Hepatocyte (in vitro differentiated cells): ENCODE measurements around the gene SNX24. TPM values are rescaled to one million over a fixed set of nuclear protein-coding genes. Genes with fewer than 3 reads are reported as not detected.

Source experiments
- DNase-seq: peaks from one replicate; pipeline ENCODE4 v3.0.0-alpha.2; 2016; ENCODE audit warnings: low spot score
- H2AFZ ChIP-seq: fragments of 200-600 bp; sonication (generic); 2 replicates; pipeline ENCODE4 v1.6.0; 2016; ENCODE audit warnings: antibody characterized with exemption, mild to moderate bottlenecking
- H3K27ac ChIP-seq: fragments of 200-600 bp; sonication (generic); 2 replicates; pipeline ENCODE4 v1.5.1; 2016; ENCODE audit warnings: mild to moderate bottlenecking
- H3K27me3 ChIP-seq: fragments of 200-600 bp; sonication (generic); 2 replicates; pipeline ENCODE4 v1.6.1; 2016
- H3K36me3 ChIP-seq: fragments of 200-600 bp; sonication (generic); replicated peaks from 2 replicates; pipeline ENCODE4 v1.5.1; 2016; ENCODE audit warnings: low read depth; ENCODE audit not compliant: insufficient read depth
- H3K4me1 ChIP-seq: fragments of 200-600 bp; sonication (generic); 2 replicates; pipeline ENCODE4 v1.5.1; 2016; ENCODE audit warnings: mild to moderate bottlenecking, moderate library complexity; ENCODE audit not compliant: insufficient read depth
- H3K4me2 ChIP-seq: fragments of 200-600 bp; sonication (generic); 2 replicates; pipeline ENCODE4 v1.6.0; 2016
- H3K4me3 ChIP-seq: fragments of 200-600 bp; sonication (generic); 2 replicates; pipeline ENCODE4 v1.5.1; 2016; ENCODE audit warnings: mild to moderate bottlenecking
- H3K79me2 ChIP-seq: fragments of 200-600 bp; sonication (generic); 2 replicates; pipeline ENCODE4 v1.6.0; 2017; ENCODE audit warnings: mild to moderate bottlenecking
- H3K9me2 ChIP-seq: fragments of 200-600 bp; sonication (generic); replicated peaks from 2 replicates; pipeline ENCODE4 v1.6.0; 2017; ENCODE audit warnings: mild to moderate bottlenecking; ENCODE audit not compliant: insufficient read depth
- H3K9me3 ChIP-seq: fragments of 200-600 bp; sonication (generic); 2 replicates; pipeline ENCODE4 v1.5.1; 2016; ENCODE audit warnings: low read depth, mild to moderate bottlenecking
- H4K20me1 ChIP-seq: fragments of 200-600 bp; sonication (generic); 2 replicates; pipeline ENCODE4 v1.6.0; 2016; ENCODE audit warnings: mild to moderate bottlenecking; ENCODE audit not compliant: insufficient read depth, poor library complexity, severe bottlenecking
- EZH2 ChIP-seq: fragments of 200-600 bp; sonication (generic); IDR thresholded peaks from 2 replicates; pipeline ENCODE4 v1.6.1; 2016; ENCODE audit warnings: antibody characterized with exemption, mild to moderate bottlenecking, borderline replicate concordance
- EZH2phosphoT487 ChIP-seq: fragments of 200-600 bp; sonication (generic); IDR thresholded peaks from one replicate; pipeline ENCODE4 v1.6.1; 2018; ENCODE audit warnings: antibody characterized with exemption, mild to moderate bottlenecking, low read depth, moderate library complexity; ENCODE audit not compliant: unreplicated experiment, severe bottlenecking
- WGBS: methylation state at CpG from one replicate; pipeline ENCODE4 v1.1.6; 2016; ENCODE audit warnings: low lambda C conversion rate; ENCODE audit errors: missing lambda C conversion rate; 5-methylcytosine and 5-hydroxymethylcytosine counted together
- polyA plus RNA-seq: library from polyadenylated mRNA; unstranded; fragments of >200 nt; fragmentation: Nextera tagmentation; extraction: Ambion mirVana; gene quantifications from 2 replicates; pipeline ENCODE4 v1.2.1, GENCODE V29; 2016
- total RNA-seq: library from RNA; depleted of rRNA; stranded (reverse); fragments of >200 nt; gene quantifications from 2 replicates; pipeline ENCODE4 v1.2.3, GENCODE V29; 2014
- TF ChIP-seq, protein P1 (sequence below): fragments of 200-600 bp; sonication (generic); IDR thresholded peaks from 2 replicates; pipeline ENCODE4 v1.5.1; 2016; ENCODE audit warnings: antibody characterized with exemption, mild to moderate bottlenecking; ENCODE audit not compliant: poor library complexity

SNX24 gene
- total and polyA plus RNA-seq, 2 experiments from 2014 or later, result 28.8 to 38.2 TPM

DNA sequence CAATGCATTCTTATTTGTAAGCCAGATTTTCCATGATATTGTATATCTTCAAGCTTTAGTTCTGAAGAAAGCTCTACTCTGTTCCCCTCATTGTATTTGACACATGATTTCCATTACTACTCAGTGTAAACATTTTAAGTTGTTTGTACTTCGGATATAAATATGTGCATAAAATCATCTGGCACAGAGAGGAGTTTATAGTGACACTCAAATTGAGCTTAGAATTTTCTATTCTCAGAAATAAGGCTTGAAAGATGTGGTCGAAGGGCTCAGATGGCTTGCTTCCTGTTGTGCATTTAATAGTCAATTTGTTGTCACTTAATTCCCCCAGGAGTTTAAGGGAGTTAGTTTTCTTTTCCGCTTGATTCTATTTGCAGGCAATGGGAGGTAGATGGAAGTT is 102.4 kb downstream of the SNX24 start:
- Histone ChIP-seq H3K27me3 (no peaks in the 10 kb centered on the region), H3K4me3 (no peak overlapping the region), H2AFZ (no peak overlapping the region), H3K4me1 (no peaks in the 10 kb centered on the region), H3K36me3 (no peaks in the 10 kb centered on the region), H3K4me2 (no peak overlapping the region), H3K9me2 (no peaks in the 10 kb centered on the region), H3K79me2 (no peaks in the 10 kb centered on the region), H4K20me1 (no peaks in the 10 kb centered on the region), H3K27ac (no peak overlapping the region), H3K9me3 (no peaks in the 10 kb centered on the region)
- no peak for TF ChIP-seq EZH2
- TF ChIP-seq EZH2phosphoT487, result peak; percentile 77
- TF ChIP-seq, protein P1, sequence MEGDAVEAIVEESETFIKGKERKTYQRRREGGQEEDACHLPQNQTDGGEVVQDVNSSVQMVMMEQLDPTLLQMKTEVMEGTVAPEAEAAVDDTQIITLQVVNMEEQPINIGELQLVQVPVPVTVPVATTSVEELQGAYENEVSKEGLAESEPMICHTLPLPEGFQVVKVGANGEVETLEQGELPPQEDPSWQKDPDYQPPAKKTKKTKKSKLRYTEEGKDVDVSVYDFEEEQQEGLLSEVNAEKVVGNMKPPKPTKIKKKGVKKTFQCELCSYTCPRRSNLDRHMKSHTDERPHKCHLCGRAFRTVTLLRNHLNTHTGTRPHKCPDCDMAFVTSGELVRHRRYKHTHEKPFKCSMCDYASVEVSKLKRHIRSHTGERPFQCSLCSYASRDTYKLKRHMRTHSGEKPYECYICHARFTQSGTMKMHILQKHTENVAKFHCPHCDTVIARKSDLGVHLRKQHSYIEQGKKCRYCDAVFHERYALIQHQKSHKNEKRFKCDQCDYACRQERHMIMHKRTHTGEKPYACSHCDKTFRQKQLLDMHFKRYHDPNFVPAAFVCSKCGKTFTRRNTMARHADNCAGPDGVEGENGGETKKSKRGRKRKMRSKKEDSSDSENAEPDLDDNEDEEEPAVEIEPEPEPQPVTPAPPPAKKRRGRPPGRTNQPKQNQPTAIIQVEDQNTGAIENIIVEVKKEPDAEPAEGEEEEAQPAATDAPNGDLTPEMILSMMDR, result no peak
- 54% methylated on average over 3 of the region's 3 CpGs for WGBS
- no peak for DNase-seq

DNA sequence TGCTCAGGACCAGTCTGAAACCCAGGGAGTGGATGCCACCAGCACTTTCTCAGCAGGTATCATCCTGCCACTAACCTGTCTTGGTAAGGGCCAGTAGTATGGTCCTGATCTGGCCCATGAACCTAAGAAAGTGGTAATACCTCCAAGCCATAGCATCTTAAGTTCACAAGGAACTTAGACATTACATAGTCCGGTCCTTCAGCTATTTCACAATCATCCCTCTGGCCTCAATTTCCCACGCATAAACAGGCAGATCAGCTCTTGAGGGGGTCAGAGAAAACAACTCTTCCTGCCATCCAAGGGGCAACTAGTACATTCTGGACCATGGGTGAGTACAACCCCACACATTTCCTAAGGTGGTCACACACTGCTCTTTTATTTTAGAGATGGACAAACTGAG is 102.9 kb downstream of the SNX24 start:
- Histone ChIP-seq H3K4me1 (no peaks in the 10 kb centered on the region), H3K4me3 (no peak overlapping the region), H3K4me2 (no peak overlapping the region), H3K9me2 (no peaks in the 10 kb centered on the region), H3K9me3 (no peaks in the 10 kb centered on the region), H4K20me1 (no peaks in the 10 kb centered on the region), H3K79me2 (no peaks in the 10 kb centered on the region), H3K36me3 (no peaks in the 10 kb centered on the region), H2AFZ (no peak overlapping the region), H3K27ac (no peak overlapping the region), H3K27me3 (no peaks in the 10 kb centered on the region)
- TF ChIP-seq EZH2phosphoT487 (no peak), EZH2 (no peak)
- TF ChIP-seq, protein P1, result no peak
- 88% methylated on average over 2 of the region's 2 CpGs for WGBS
- no peak for DNase-seq

DNA sequence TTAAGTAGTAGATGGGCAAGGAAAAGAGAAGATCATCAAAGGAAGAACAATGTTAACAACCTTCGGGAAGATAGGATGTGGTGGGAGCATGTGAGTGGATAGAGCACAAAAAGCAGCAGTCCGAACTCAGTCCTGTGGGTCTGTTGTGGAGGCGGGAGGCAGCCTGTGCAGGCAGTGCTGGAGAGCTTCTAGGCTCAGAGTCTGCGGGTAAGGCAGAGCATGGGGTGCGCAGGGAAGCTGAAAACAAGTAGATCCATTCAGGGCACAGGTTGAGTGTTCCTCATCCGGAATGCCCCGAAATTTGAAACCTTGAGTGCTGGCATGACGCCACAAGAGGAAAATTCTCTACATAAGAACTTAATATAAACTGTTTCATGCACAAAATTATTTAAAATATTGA is 106.2 kb downstream of the SNX24 start:
- Histone ChIP-seq H3K4me2 (no peak overlapping the region), H3K27ac (no peak overlapping the region), H3K4me1 (no peaks in the 10 kb centered on the region), H3K27me3 (no peaks in the 10 kb centered on the region), H3K79me2 (no peaks in the 10 kb centered on the region), H3K36me3 (no peaks in the 10 kb centered on the region), H3K9me2 (no peaks in the 10 kb centered on the region), H3K4me3 (no peak overlapping the region), H4K20me1 (no peaks in the 10 kb centered on the region), H2AFZ (no peak overlapping the region), H3K9me3 (no peaks in the 10 kb centered on the region)
- WGBS, result 90% methylated on average over 8 of the region's 8 CpGs
- TF ChIP-seq EZH2phosphoT487 (no peak), EZH2 (no peak)
- TF ChIP-seq, protein P1, result no peak
- DNase-seq, result no peak

DNA sequence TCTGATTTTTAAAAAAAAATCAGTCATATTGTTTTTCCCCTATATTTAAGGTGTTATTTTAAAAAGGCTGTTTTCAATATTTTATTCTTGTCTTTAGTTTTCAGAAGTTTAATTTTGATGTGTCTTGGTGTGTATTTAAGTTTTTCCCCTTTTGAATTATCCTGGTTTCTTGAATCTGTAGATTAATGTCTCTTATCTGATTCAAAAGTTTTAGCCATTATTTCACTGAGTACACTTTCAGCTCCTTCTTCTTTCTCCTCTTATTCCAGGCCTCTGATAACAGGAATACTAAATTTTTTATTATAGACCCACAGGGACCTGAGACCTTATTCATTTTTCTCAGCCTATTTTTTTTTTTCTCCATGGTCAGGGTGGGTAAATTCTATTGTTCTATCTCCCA is 109.3 kb downstream of the SNX24 start:
- H3K4me3 ChIP-seq, result no peak overlapping the region
- H3K79me2 ChIP-seq, result no peaks in the 10 kb centered on the region
- H4K20me1 ChIP-seq, result no peaks in the 10 kb centered on the region
- TF ChIP-seq EZH2phosphoT487 (no peak), EZH2 (no peak)
- TF ChIP-seq, protein P1, result no peak
- H3K4me1 ChIP-seq, result peaks cover 3% of the 10 kb centered on the region
- no peaks in the 10 kb centered on the region for H3K9me2 ChIP-seq
- H3K9me3 ChIP-seq, result no peaks in the 10 kb centered on the region
- no peak overlapping the region for H2AFZ ChIP-seq
- H3K36me3 ChIP-seq, result no peaks in the 10 kb centered on the region
- no peak overlapping the region for H3K4me2 ChIP-seq
- H3K27ac ChIP-seq, result no peak overlapping the region
- DNase-seq, result no peak
- H3K27me3 ChIP-seq, result no peaks in the 10 kb centered on the region
